ENCODE results near the gene REEP2. TPM values are rescaled to one million over a fixed set of nuclear protein-coding genes. Genes with fewer than 3 reads are reported as not detected.

The REEP2 gene
- total RNA-seq, 1 donor from 2014 or later: 232 TPM

DNA sequence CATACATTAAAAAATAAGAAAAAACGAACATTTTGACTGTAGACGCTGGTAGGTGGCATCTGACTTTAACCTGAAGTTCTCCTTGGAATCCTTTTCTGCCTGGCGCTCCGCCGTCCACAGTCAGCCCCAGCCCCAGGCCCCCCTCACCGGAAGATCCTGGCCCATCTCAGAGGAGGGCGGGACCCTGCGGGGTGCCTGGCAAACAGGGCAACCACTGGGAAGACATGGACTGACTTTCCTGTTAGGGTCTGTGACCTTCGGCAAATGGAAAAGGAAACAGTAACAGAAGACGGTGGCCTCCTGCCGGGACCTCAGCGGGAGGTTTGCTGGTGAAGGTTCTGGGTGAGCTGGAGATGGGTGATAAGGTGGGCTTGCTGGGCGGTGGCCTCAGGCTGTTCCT lies 14.7 kb downstream of the REEP2 start:
- H3K9me3 Mint-ChIP-seq (ENCODE audit: unreplicated experiment): peaks cover 5% of the 10 kb centered on the region
- H3K27ac Mint-ChIP-seq (ENCODE audit: unreplicated experiment): no peak overlapping the region
- H3K27me3 Mint-ChIP-seq (ENCODE audit: unreplicated experiment): peaks cover 4% of the 10 kb centered on the region
- peaks cover 8% of the 10 kb centered on the region for H3K4me1 Mint-ChIP-seq (ENCODE audit: low read depth, unreplicated experiment)
- no peak for DNase-seq
- H3K36me3 Mint-ChIP-seq (ENCODE audit: unreplicated experiment): peaks cover 4% of the 10 kb centered on the region
- no peak overlapping the region for H3K4me3 Mint-ChIP-seq (ENCODE audit: unreplicated experiment)
- TF ChIP-seq, protein P1, sequence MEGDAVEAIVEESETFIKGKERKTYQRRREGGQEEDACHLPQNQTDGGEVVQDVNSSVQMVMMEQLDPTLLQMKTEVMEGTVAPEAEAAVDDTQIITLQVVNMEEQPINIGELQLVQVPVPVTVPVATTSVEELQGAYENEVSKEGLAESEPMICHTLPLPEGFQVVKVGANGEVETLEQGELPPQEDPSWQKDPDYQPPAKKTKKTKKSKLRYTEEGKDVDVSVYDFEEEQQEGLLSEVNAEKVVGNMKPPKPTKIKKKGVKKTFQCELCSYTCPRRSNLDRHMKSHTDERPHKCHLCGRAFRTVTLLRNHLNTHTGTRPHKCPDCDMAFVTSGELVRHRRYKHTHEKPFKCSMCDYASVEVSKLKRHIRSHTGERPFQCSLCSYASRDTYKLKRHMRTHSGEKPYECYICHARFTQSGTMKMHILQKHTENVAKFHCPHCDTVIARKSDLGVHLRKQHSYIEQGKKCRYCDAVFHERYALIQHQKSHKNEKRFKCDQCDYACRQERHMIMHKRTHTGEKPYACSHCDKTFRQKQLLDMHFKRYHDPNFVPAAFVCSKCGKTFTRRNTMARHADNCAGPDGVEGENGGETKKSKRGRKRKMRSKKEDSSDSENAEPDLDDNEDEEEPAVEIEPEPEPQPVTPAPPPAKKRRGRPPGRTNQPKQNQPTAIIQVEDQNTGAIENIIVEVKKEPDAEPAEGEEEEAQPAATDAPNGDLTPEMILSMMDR (IDR thresholded peaks at IDR 0.05; ENCODE audit: partially characterized antibody, unreplicated experiment): no peak

DNA sequence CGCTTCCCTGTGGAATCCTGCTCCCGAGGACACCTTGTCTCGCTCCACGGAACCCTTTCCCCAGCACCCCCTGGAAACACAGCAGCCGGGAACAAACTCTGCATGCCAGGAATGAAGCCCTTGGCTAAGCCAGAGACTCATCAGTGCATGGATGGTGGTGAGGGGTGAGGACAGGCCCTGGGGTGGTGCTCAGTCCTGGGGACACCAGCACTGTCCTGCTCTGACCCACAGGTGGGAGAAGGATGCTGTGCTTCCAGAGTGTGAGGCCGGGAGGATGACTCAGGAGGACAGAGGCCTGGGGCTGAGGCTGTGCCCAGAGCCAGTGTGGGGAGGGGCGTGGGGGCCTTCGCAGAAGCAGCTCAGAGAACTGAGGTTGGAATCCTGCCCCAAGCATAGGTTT lies 15.3 kb downstream of the REEP2 start:
- H3K27ac Mint-ChIP-seq (ENCODE audit: unreplicated experiment): no peak overlapping the region
- H3K4me3 Mint-ChIP-seq (ENCODE audit: unreplicated experiment): no peak overlapping the region
- H3K9me3 Mint-ChIP-seq (ENCODE audit: unreplicated experiment): peaks cover 2% of the 10 kb centered on the region
- peaks cover 4% of the 10 kb centered on the region for H3K36me3 Mint-ChIP-seq (ENCODE audit: unreplicated experiment)
- H3K27me3 Mint-ChIP-seq (ENCODE audit: unreplicated experiment): no peaks in the 10 kb centered on the region
- DNase-seq: no peak
- H3K4me1 Mint-ChIP-seq (ENCODE audit: low read depth, unreplicated experiment): peaks cover 8% of the 10 kb centered on the region
- TF ChIP-seq, protein P1 (IDR thresholded peaks at IDR 0.05; ENCODE audit: partially characterized antibody, unreplicated experiment): no peak

DNA sequence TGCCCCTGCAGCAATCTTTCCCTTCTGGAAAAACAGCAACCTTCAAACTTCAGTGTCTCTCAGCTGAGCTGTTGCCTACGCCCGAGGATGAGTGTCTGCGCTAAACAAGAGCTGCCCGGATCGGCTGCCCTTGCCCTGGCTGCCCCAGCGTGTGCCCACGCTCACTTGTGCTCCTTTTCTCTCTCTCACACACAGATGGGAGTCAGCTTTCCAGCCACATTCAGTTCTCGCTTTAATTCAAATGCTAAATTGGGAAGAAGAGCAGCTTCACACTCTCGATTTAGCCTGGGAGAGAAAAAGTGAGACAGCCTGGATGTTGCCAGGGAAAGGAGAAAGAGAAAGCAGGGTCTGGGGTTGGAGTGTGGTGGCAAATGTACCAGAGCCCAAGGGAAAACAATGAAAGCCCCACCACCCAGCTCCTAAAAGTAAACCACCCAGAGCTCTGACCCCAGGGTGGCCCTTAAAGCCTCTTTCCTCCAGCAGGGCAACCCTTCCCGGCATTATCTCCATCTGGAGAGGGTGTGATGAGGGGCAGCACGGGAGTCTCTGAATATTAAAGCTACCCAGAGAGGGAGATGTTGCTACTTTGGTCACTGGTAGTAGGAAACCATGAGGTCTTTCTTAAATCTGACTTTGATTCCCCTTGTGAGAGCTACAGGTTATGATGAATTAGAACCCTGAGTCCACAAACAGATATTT lies 16.5 kb downstream of the REEP2 start:
- DNase-seq: no peak
- no peak overlapping the region for H3K27ac Mint-ChIP-seq (ENCODE audit: unreplicated experiment)
- peaks cover 4% of the 10 kb centered on the region for H3K36me3 Mint-ChIP-seq (ENCODE audit: unreplicated experiment)
- no peaks in the 10 kb centered on the region for H3K27me3 Mint-ChIP-seq (ENCODE audit: unreplicated experiment)
- peaks cover 3% of the 10 kb centered on the region for H3K9me3 Mint-ChIP-seq (ENCODE audit: unreplicated experiment)
- H3K4me3 Mint-ChIP-seq (ENCODE audit: unreplicated experiment): no peak overlapping the region
- TF ChIP-seq, protein P1 (IDR thresholded peaks at IDR 0.05; ENCODE audit: partially characterized antibody, unreplicated experiment): no peak
- H3K4me1 Mint-ChIP-seq (ENCODE audit: low read depth, unreplicated experiment): peaks cover 8% of the 10 kb centered on the region

DNA sequence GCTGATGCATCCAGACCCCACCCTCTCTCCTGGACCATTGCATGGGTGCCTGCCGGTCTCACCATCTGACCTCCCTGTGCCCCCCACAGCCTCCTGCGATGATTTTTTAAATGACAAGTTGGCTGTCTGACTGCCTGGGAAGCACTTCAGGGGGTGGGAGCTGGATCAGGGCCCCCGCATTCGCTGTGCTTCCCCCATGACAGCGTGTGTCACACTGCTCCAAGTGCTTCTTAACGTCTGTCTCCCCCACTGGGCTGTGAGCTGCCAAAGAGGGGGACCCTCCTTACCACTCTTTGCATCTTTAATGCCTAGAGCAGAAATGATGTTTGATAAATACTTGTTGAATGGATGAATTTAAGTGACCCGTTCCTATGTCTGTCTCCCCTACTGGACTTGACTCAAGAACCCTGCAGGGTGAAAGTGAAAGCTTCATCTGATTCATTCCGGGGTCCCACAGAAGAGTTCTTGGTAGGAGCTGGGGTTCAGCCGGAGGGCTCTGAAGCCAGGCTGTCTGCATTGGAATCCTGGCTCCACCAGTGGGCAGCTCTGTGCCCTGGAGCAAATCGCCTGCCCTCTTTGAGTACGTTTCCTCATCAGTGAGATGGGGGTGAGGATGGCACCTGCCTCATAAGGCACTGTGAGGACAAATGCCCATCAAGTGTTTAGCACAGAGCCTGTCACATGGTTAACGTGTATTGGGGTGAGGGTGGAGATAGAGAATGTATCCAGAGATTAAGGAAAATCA lies 18.8 kb downstream of the REEP2 start:
- Mint-ChIP-seq H3K27me3 (ENCODE audit: unreplicated experiment) (no peaks in the 10 kb centered on the region), H3K4me1 (ENCODE audit: low read depth, unreplicated experiment) (peaks cover 13% of the 10 kb centered on the region), H3K4me3 (ENCODE audit: unreplicated experiment) (no peak overlapping the region), H3K36me3 (ENCODE audit: unreplicated experiment) (no peaks in the 10 kb centered on the region), H3K9me3 (ENCODE audit: unreplicated experiment) (peaks cover 8% of the 10 kb centered on the region), H3K27ac (ENCODE audit: unreplicated experiment) (no peak overlapping the region)
- TF ChIP-seq, protein P1 (IDR thresholded peaks at IDR 0.05; ENCODE audit: partially characterized antibody, unreplicated experiment): no peak
- no peak for DNase-seq

DNA sequence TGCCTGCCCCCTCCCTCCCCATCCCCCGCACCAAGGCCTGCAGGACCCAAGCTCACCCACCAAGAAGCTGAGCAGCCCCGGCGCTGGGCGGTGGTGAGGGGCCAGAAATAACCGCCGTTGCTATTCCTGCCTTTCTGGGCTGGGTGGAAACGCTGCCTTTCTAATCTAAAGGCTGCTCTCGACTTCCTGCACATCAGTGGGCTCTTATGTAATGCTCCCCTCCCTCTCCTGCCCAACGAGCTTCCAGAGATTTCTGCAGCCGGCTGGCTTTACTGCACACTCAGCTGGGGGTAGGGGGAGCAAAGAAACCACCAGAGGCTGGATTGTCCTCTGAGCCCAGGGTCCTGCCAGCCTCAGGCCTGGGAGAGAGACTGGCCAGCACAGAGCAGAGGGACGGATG lies 19.5 kb downstream of the REEP2 start:
- TF ChIP-seq, protein P1 (IDR thresholded peaks at IDR 0.05; ENCODE audit: partially characterized antibody, unreplicated experiment): no peak
- no peak overlapping the region for H3K27ac Mint-ChIP-seq (ENCODE audit: unreplicated experiment)
- H3K36me3 Mint-ChIP-seq (ENCODE audit: unreplicated experiment): no peaks in the 10 kb centered on the region

More for the DNA sequence above, 19.5 kb downstream of the REEP2 start:
- Mint-ChIP-seq H3K4me3 (ENCODE audit: unreplicated experiment) (no peak overlapping the region), H3K4me1 (ENCODE audit: low read depth, unreplicated experiment) (peaks cover 13% of the 10 kb centered on the region), H3K27me3 (ENCODE audit: unreplicated experiment) (no peaks in the 10 kb centered on the region), H3K9me3 (ENCODE audit: unreplicated experiment) (peaks cover 8% of the 10 kb centered on the region)
- no peak for DNase-seq
